Hepatocyte (in vitro differentiated cells): ENCODE data around the gene TMEM98.

Source experiments
- EZH2phosphoT487 ChIP-seq: fragments of 200-600 bp; sonication (generic); IDR thresholded peaks from one replicate; pipeline ENCODE4 v1.6.1; 2018; ENCODE audit warnings: antibody characterized with exemption, mild to moderate bottlenecking, low read depth, moderate library complexity; ENCODE audit not compliant: unreplicated experiment, severe bottlenecking
- TF ChIP-seq, protein P1 (sequence below): fragments of 200-600 bp; sonication (generic); IDR thresholded peaks from 2 replicates; pipeline ENCODE4 v1.5.1; 2016; ENCODE audit warnings: antibody characterized with exemption, mild to moderate bottlenecking; ENCODE audit not compliant: poor library complexity

DNA sequence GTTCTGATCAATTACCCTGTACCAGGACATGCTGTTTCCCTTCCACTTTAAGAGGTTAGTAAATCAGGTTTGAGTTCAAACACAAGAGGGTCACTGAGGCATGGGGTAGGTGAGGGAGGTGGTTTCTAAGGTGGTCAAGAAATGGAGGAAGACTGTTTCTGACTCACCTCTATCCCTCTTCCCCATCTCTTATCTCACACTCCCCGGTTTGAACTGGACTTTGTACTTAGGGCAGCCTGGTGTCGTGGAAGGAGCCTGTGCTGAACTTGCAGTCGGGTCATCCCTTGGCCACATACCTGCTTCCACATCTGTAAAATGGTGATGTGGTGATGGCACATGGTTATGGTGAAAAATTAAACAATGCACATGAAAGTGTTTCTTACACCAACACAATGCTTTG, 17.2 kb upstream of the TMEM98 start:
- TF ChIP-seq, protein P1, sequence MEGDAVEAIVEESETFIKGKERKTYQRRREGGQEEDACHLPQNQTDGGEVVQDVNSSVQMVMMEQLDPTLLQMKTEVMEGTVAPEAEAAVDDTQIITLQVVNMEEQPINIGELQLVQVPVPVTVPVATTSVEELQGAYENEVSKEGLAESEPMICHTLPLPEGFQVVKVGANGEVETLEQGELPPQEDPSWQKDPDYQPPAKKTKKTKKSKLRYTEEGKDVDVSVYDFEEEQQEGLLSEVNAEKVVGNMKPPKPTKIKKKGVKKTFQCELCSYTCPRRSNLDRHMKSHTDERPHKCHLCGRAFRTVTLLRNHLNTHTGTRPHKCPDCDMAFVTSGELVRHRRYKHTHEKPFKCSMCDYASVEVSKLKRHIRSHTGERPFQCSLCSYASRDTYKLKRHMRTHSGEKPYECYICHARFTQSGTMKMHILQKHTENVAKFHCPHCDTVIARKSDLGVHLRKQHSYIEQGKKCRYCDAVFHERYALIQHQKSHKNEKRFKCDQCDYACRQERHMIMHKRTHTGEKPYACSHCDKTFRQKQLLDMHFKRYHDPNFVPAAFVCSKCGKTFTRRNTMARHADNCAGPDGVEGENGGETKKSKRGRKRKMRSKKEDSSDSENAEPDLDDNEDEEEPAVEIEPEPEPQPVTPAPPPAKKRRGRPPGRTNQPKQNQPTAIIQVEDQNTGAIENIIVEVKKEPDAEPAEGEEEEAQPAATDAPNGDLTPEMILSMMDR: no peak
- TF ChIP-seq EZH2phosphoT487: no peak
